Panc1 (cell line): Measurements from ENCODE around the gene CRADD. TPM values are rescaled to one million over a fixed set of nuclear protein-coding genes. Genes with fewer than 3 reads are reported as not detected.

Source experiments
- ATAC-seq: fragments of 200-7000 bp; cut with Tn5 transposase; 2 replicates; pipeline ENCODE4 v1.9.1; 2020; ENCODE audit warnings: mild to moderate bottlenecking, moderate library complexity
- BruUV-seq: library from RNA; stranded (reverse); fragments of 400-500 nt; replicated peaks from 2 replicates; lab custom pipeline; 2021; lab: Mats Ljungman, UMichigan
- CTCF ChIA-PET: fragments of 300-600 bp; sonication (Branson Sonifier 250); formaldehyde crosslinking; loops from one replicate; lab custom pipeline; 2022; ENCODE audit warnings: antibody characterized with exemption; lab: Charles Lee
- POLR2A ChIA-PET: fragments of 300-600 bp; sonication (Branson Sonifier 250); formaldehyde crosslinking; loops from one replicate; lab custom pipeline; 2022; ENCODE audit warnings: antibody characterized with exemption; lab: Charles Lee
- DNase-seq: peaks from one replicate; pipeline ENCODE4 v3.0.0-alpha.2; 2010; ENCODE audit warnings: low read depth, low spot score
- H3K27ac ChIP-seq: 2 replicates; pipeline ENCODE4 v1.5.1; 2011; ENCODE audit warnings: mild to moderate bottlenecking, low read length, inconsistent platforms
- H3K27me3 ChIP-seq: fragments of 200-500 bp; sonication (Bioruptor generic); 2 replicates; pipeline ENCODE4 v1.6.0; 2014; ENCODE audit warnings: low read length, inconsistent platforms; ENCODE audit not compliant: control insufficient read depth, insufficient read depth
- H3K36me3 ChIP-seq: fragments of 200-500 bp; sonication (Bioruptor generic); 2 replicates; pipeline ENCODE4 v1.5.1; 2014; ENCODE audit warnings: inconsistent platforms, mild to moderate bottlenecking, low read length, moderate library complexity; ENCODE audit not compliant: control insufficient read depth, insufficient read depth
- H3K4me1 ChIP-seq: 2 replicates; pipeline ENCODE4 v1.5.1; 2011; ENCODE audit warnings: inconsistent platforms, mild to moderate bottlenecking, low read length, moderate library complexity; ENCODE audit not compliant: control insufficient read depth, insufficient read depth
- H3K4me3 ChIP-seq, 2 experiments: 2 replicates each; pipeline ENCODE4 v1.5.1; 2011 to 2012; ENCODE audit warnings: low read depth in 2 of 2, low read length in 2 of 2, mild to moderate bottlenecking in 2 of 2, inconsistent platforms in 1 of 2, moderate library complexity in 1 of 2
- H3K9me3 ChIP-seq: fragments of 200-500 bp; sonication (Bioruptor generic); 2 replicates; pipeline ENCODE4 v1.5.1; 2014; ENCODE audit warnings: low read depth, mild to moderate bottlenecking, inconsistent platforms, low read length, moderate library complexity; ENCODE audit not compliant: control insufficient read depth, insufficient read depth
- POLR2AphosphoS5 ChIP-seq: IDR thresholded peaks from 2 replicates; pipeline ENCODE4 v1.6.1; 2012; ENCODE audit warnings: mild to moderate bottlenecking, low read depth, low read length, moderate library complexity
- SIN3A ChIP-seq: IDR thresholded peaks from 2 replicates; pipeline ENCODE4 v1.6.1; 2012; ENCODE audit warnings: low read depth, mild to moderate bottlenecking, low read length, moderate library complexity, borderline replicate concordance; ENCODE audit not compliant: insufficient read depth
- TCF7L2 ChIP-seq: IDR thresholded peaks from 2 replicates; pipeline ENCODE4 v1.6.1; 2011; ENCODE audit warnings: mild to moderate bottlenecking, low read depth, low read length, inconsistent platforms
- in situ Hi-C: cut with HindIII; loops from 2 replicates; pipeline ENCODE4 v1.10.0; 2016; ENCODE audit warnings: low sequenced_read_pairs, low pct_unique_long_range_greater_than_20kb
- intact Hi-C: fragments of 100-400 bp; cut with micrococcal nuclease; formaldehyde crosslinking; loops from one replicate; pipeline ENCODE4 v1.10.0; 2022; ENCODE audit not compliant: unreplicated experiment
- total RNA-seq: library from RNA; stranded (reverse); gene quantifications from one replicate; pipeline ENCODE4 v1.2.1, GENCODE V29; 2021; ENCODE audit not compliant: unreplicated experiment
- TF ChIP-seq, protein P1 (sequence below): fragments of 450-650 bp; IDR thresholded peaks from 2 replicates; pipeline ENCODE4 v1.5.1; 2017; ENCODE audit warnings: mild to moderate bottlenecking
- TF ChIP-seq, protein P2 (sequence below), 2 experiments: IDR thresholded peaks; 2 replicates each; pipeline ENCODE4 v1.6.1; 2011 to 2012; ENCODE audit warnings: low read depth in 2 of 2, control low read depth in 1 of 2, low read length in 1 of 2, mild to moderate bottlenecking in 1 of 2, moderate library complexity in 1 of 2; ENCODE audit not compliant: insufficient read depth in 1 of 2

CRADD gene
- total RNA-seq, 1 experiment from 2014 or later: 7.0 TPM

DNA sequence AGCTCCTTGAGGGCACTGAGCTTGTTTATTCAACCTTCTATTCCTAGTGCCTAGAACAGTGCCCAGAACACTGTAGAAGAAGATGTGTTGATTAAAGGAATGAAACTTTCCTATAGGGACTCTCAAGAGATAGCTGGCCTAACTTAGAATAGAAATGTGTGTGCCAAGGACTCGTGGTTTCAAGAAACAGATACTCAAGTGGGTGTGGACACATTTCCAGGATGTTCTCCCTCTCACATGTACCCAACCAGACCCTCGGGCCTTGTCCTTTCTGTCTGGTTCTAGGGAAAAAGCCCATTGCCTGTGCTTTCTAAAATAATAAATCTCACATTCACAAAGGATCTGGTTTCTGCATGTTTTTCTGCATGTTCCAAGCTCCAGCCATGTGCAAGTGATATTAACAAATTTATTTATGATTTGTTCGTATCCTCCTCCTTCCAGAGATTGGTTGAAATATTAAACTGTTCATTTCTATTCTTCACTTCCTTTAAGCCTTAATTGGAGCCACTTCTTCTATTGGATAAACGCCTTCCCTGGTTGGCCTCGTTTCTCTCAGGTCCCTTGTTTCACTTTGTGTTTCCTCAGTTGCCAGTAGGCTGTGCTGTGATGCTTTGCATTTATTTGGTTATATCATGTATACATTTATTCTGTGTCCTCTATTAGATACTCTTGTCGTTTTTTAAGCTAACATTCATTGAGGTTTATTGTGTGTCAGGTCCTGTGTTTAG, 89.8 kb downstream of the CRADD start:
- Histone ChIP-seq H3K9me3 (no peaks in the 10 kb centered on the region), H3K4me1 (peaks cover 3% of the 10 kb centered on the region), H3K27ac (no peak overlapping the region), H3K4me3 (no peak overlapping the region), H3K36me3 (no peaks in the 10 kb centered on the region), H3K27me3 (no peaks in the 10 kb centered on the region)
- BruUV-seq: no TSS peak
- ChIA-PET CTCF (interaction anchor here (0.5 to 4.0 kb wide), 3 partner anchors 18 to 335 kb away, joined by 3 to 33 read pairs (median 5); no protein-coding TSS in a partner anchor), POLR2A (interaction anchor here (0.6 kb wide), 1 partner anchor 16 kb away, joined by 3 read pairs; no protein-coding TSS in a partner anchor)
- in situ Hi-C loops (no loop called here), intact Hi-C loops (loop anchor here (1.0 kb wide), 1 partner anchor 335 kb away; no protein-coding TSS in a partner anchor)
- peak; percentile 90 for ATAC-seq
- no peak for DNase-seq
- TF ChIP-seq, protein P1, sequence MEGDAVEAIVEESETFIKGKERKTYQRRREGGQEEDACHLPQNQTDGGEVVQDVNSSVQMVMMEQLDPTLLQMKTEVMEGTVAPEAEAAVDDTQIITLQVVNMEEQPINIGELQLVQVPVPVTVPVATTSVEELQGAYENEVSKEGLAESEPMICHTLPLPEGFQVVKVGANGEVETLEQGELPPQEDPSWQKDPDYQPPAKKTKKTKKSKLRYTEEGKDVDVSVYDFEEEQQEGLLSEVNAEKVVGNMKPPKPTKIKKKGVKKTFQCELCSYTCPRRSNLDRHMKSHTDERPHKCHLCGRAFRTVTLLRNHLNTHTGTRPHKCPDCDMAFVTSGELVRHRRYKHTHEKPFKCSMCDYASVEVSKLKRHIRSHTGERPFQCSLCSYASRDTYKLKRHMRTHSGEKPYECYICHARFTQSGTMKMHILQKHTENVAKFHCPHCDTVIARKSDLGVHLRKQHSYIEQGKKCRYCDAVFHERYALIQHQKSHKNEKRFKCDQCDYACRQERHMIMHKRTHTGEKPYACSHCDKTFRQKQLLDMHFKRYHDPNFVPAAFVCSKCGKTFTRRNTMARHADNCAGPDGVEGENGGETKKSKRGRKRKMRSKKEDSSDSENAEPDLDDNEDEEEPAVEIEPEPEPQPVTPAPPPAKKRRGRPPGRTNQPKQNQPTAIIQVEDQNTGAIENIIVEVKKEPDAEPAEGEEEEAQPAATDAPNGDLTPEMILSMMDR: peak; percentile 75
- no peak for TF ChIP-seq TCF7L2

DNA sequence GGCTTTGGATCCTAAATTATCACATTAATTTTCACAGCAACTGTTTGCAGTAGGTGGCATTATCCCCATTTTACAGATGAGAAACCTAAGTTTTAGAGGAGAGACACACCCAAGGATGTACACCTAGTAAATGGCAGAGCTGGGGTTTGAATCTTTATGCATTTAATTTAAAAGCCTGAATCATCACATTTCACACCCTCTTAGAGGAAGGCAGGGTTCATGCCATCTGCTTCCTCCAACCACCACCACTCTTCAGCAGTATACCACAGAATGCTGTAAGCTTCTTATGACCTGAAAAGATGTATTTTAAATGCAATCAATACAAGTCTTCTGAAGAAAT, 90.3 kb downstream of the CRADD start:
- no peak for DNase-seq
- peak; percentile 21 for ATAC-seq
- TF ChIP-seq POLR2AphosphoS5 (no peak), SIN3A (no peak), TCF7L2 (no peak)
- TF ChIP-seq, protein P1: peak; percentile 41; the same call in 1 of the 2 replicates
- TF ChIP-seq, protein P2, sequence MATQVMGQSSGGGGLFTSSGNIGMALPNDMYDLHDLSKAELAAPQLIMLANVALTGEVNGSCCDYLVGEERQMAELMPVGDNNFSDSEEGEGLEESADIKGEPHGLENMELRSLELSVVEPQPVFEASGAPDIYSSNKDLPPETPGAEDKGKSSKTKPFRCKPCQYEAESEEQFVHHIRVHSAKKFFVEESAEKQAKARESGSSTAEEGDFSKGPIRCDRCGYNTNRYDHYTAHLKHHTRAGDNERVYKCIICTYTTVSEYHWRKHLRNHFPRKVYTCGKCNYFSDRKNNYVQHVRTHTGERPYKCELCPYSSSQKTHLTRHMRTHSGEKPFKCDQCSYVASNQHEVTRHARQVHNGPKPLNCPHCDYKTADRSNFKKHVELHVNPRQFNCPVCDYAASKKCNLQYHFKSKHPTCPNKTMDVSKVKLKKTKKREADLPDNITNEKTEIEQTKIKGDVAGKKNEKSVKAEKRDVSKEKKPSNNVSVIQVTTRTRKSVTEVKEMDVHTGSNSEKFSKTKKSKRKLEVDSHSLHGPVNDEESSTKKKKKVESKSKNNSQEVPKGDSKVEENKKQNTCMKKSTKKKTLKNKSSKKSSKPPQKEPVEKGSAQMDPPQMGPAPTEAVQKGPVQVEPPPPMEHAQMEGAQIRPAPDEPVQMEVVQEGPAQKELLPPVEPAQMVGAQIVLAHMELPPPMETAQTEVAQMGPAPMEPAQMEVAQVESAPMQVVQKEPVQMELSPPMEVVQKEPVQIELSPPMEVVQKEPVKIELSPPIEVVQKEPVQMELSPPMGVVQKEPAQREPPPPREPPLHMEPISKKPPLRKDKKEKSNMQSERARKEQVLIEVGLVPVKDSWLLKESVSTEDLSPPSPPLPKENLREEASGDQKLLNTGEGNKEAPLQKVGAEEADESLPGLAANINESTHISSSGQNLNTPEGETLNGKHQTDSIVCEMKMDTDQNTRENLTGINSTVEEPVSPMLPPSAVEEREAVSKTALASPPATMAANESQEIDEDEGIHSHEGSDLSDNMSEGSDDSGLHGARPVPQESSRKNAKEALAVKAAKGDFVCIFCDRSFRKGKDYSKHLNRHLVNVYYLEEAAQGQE (IDR thresholded peaks at IDR 0.05; ENCODE audit: insufficient read depth in 1 of 2, low read depth in 2 of 2, low read length in 1 of 2): no peak
- no peaks in the 10 kb centered on the region for H3K9me3 ChIP-seq
- intact Hi-C loops: loop anchor here (1.0 kb wide), 1 partner anchor 335 kb away; no protein-coding TSS in a partner anchor
- H3K4me3 ChIP-seq: no peak overlapping the region
- CTCF ChIA-PET: interaction anchor here (0.5 to 4.0 kb wide), 3 partner anchors 17 to 334 kb away, joined by 3 to 33 read pairs (median 5); no protein-coding TSS in a partner anchor
- in situ Hi-C loops: no loop called here
- H3K4me1 ChIP-seq: peaks cover 3% of the 10 kb centered on the region
- H3K36me3 ChIP-seq: no peaks in the 10 kb centered on the region
- no peaks in the 10 kb centered on the region for H3K27me3 ChIP-seq
- no TSS peak for BruUV-seq
- POLR2A ChIA-PET: no interaction called here
- no peak overlapping the region; the same call in 1 of the 2 replicates for H3K27ac ChIP-seq
